ENCODE data around the gene AQP12B.

AQP12B gene

DNA sequence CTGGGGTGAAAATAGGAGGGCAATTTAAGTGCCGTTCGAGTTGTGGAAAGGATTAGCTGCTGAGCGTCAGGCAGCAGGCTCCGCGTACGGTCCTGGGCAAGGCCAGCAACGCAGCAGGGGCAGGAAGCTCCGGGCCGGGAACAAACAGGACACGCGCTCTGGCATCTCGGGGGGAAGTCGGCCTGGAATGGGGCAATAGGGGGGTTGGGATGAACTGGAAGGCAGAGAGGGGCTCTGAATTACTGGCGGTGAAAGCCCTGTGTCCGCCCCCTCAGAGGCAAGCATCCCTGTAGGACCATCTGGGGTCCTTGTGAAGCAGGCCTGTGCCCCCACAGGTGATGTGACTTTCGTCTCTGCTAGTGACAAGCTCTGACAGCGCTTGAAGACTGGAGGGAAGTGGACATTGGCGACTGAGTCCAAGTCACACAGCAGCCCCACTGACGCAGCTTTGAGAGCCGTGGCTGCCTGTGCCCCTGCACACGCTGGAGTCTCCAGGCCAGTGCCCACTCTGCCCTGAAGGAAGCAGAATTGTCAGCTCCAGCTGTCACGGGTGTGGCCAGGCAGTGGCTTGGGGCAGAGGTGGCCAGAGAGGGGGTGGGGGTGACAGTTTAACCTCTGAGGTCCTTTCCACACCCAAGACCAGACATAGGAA is 35.1 kb downstream of the AQP12B start:
- no peak for DNase-seq

GRCh38 chr2:240646900-240647502 is 35.7 kb downstream of the AQP12B start:
- DNase-seq = no peak

DNA sequence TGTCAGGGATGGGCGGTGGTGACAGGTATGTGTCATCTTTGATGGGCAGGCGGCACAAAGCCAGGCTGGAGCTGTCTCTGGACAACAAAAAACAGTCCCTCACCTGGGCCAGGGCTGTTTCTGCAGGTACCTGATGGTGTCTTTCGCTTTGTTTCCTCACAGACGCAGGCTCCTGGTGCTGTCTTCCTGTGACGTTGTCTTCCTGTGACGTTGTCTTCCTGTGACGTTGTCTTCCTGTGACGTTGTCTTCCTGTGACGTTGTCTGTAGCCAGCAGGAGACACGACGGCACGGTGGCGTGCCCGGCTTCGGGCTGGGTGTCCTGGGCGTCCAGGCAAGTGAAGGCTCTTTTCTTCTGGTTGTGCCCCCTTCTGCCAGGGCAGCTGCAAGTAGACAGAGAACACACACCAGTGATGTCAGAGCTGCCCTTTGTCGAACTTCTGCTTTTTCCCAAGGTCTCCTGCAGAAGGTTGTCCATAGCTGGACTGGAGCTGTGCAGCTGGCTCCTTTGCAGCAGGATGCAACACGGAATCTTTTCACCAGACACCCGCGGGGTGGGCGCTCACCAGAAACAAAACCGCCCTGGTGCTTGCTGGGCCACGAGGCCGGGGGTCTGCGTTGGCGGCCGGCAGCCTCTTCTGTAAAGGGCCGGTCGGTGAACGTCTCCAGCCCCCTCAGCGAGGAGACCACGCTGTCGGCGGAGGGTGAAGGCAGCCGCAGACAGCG is 36.3 kb downstream of the AQP12B start:
- DNase-seq = no peak

- DNase-seq = no peak
Measured at GRCh38 chr2:240645801-240646175, 36.9 kb downstream of the AQP12B start.

- no peak for DNase-seq
Measured at GRCh38 chr2:240645346-240645745, 37.3 kb downstream of the AQP12B start.

- DNase-seq = no peak
Measured at GRCh38 chr2:240644859-240645301, 37.8 kb downstream of the AQP12B start.

GRCh38 chr2:240644171-240644651 is 38.5 kb downstream of the AQP12B start:
- DNase-seq = peak in 1 of 2 donors; percentile 14

GRCh38 chr2:240643811-240644150 is 38.9 kb downstream of the AQP12B start:
- DNase-seq = no peak

DNA sequence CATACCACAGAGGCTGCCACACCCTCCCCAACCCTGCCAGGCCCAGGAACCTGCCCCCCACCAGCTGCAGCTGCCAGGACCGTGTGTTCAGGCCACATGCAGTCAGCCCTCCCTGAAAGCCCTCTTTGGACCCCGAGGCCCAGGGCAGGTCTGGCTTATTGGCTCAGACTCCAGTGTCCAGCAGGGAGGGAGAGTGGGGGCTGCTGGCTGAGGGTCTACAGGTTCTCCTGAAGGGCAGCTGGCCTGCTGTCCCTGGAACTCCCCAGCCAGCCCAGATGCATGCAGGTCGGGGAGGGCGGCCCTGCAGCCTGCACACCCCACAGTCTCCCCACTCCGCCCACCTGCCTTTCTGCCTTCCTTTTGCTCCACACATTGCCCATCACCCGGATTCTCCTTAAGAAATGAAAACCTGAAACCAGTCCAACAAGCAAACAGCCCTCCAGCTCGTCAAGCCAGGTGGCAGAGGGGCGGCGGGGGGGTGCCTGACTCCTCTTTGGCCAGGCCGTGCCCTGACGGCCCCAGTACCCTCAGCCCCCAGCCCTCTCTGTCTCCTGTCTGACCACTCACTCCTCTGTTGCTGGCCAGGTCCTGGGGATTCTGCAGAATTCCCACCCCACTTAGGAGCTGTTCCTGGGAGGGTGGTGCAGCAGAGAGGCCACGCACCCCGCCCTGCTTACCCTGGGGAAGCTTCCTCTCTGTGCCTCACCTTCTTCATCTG is 39.4 kb downstream of the AQP12B start:
- peak in 1 of 2 donors; percentile 13 for DNase-seq

- DNase-seq = peak in 1 of 2 donors; percentile 8
Measured at GRCh38 chr2:240642806-240643092, 39.9 kb downstream of the AQP12B start.

- DNase-seq = no peak
Measured at GRCh38 chr2:240642061-240642805, 40.5 kb downstream of the AQP12B start.

- DNase-seq = peak; percentile 18 to 40
Measured at GRCh38 chr2:240640939-240641338, 41.7 kb downstream of the AQP12B start.

GRCh38 chr2:240639566-240639965 is 43.1 kb downstream of the AQP12B start:
- DNase-seq = no peak

DNA sequence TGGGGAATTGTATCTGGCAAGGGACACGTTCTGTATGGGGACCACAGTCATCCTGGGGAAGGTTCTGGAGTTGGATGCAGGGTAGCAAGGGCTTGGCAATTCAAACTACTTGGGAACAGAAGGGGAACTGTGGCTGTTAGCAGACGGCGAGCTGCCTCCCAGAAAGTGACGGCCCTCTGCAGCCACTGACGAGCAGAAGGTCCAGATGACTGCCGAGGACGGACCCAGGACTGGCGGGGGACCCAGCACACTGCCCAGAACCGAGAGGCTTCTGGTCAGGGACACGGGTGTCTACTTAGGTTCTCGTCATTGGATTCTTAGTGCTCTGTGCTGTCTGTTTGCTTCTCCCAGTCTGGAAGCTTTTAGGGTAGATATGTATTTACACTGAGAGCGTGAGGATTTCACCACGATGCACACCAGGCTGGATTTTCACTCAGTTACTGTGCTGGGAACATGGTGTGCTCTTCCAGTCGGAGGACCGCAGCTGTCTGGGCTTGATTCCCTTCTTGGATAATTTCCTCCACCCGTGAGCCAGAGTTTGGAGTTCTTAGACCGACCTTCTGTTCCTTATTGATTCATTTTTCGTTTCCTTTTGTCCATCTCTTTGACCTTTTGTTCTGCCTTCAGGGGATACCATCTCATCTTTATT is 44.0 kb downstream of the AQP12B start:
- DNase-seq = no peak

- DNase-seq = no peak
Measured at GRCh38 chr2:240637901-240638345, 44.8 kb downstream of the AQP12B start.

- no peak for DNase-seq
Measured at GRCh38 chr2:240637116-240637900, 45.4 kb downstream of the AQP12B start.

DNA sequence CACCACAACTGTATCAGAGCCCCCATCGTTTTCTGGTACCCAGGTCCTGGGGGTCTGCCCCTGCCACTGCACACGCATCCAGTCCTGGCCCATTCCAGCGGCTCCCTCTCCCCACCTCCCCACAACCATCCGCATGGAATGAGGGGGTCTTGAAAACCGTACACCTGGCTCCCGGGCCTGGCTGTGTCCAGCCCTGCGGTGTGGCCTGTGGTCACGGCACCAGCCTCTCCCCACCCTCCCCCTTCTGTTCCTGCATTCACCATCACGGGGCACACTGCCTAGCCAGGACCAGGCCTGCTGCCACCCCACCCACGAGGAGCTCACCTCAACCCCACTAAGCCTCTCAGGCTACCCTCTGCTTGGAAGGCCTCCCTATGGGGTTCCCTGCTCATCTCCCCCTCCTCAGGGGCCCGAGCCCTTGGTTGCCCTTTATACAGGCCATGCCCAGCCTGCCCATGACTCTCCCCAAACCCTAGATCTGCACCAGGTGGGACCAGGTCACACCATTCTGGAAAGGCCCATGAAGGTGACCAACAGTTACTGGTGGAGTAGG is 46.0 kb downstream of the AQP12B start:
- no peak for DNase-seq

DNA sequence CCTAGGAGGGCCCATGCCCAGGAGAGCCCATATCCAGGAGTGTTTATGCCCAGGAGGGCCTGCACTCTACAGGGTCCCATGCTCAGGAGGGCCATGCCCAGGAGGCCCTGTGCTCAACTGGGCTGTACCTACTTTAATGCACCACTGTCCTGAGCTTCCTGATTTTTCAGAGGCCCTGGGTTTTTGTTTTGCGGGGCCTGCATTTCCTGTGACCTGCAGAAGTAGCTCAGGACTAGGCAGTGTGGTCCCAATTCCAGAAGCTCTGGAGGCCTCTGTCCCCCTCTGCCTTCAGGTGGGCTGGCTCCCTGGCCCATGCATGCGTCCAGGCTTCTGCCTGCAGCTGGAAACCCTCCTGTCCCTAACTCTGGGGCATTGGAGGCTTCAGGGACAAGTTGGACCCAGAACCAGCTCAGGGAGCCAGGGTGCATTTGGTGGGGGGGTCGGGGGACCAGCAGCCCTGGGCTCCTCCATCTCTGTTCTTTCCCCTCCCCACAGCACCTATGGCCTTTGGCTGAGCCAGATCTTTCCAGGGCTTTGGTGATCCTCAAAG is 46.6 kb downstream of the AQP12B start:
- no peak for DNase-seq

DNA sequence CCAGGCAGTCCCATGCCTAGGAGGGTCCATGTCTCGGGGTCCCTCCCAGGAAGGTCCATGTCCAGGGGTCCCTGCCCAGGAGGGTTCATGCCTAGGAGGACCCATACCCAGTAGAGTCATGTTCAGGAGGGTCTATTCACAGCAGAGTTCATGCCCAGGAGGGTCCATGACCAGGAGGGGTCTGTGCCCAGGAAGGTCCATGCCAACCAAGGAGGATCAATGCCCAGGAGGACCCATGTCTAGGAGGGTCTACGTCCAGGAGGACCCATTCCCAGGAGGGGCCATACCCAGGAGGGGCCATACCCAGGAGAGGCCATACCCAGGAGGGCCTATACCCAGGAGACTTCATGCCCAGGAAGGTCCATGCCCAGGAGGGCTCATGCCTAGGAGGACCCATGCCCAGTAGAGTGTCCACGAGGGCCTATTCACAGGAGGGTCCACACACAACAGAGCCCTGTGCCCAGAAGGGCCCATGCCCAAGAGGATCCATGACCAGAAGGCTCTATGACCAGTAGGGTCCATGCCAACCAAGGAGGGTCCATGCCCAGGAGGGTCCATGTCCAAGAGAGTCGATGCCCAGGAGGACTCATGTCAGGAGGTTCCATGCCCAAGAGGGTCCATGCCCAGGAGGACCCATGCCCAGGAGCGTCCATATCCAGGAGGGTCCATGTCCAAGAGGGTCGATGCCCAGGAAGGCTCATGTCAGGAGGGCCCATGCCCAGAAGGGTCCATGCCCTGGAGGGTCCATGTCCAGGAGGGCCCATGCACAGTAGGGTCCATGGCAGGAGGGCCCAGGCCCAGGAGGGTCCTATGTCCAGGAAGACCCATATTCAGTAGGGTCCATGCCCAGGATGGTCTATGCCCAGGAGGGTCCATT is 47.3 kb downstream of the AQP12B start:
- DNase-seq = no peak

- DNase-seq = no peak
Measured at GRCh38 chr2:240632306-240632721, 50.4 kb downstream of the AQP12B start.
